Astrocyte of the spinal cord (primary cell): ENCODE measurements around the gene SLFN5.
"Not testable (repeated sequence)": the region's sequence is repeated elsewhere in the genome, so short reads cannot be mapped to it uniquely, and the experiment has no call there.

Source experiments
- DNase-seq: peaks from one replicate; pipeline ENCODE4 v3.0.0; 2011; ENCODE audit warnings: low read depth, low spot score
- H3K4me3 ChIP-seq: 2 replicates; pipeline ENCODE4 v1.5.1; 2011; ENCODE audit warnings: low read depth, mild to moderate bottlenecking, low read length, moderate library complexity
- CTCF ChIP-seq: IDR thresholded peaks from 2 replicates; pipeline ENCODE4 v1.5.1; 2012; ENCODE audit warnings: low read depth, mild to moderate bottlenecking, low read length, inconsistent platforms
- in situ Hi-C: cut with HindIII; loops from 2 replicates; pipeline ENCODE4 v1.10.0; 2017; ENCODE audit warnings: low sequenced_read_pairs

The SLFN5 gene

GRCh38 chr17:35242805-35243560, at the start of gene SLFN5:
TSS of gene SLFN5 (plus strand) at chr17:35243072. CDS start at chr17:35258691, 15,619 bp downstream.
- no peak for TF ChIP-seq CTCF
- H3K4me3 ChIP-seq, result peak within 1 kb of the TSS; percentile 69
- in situ Hi-C loops, result no loop called here
- peak; percentile 93 for DNase-seq

- H3K4me3 ChIP-seq, in situ Hi-C loops, DNase-seq: not testable (repeated sequence)
These were observed 48.9 kb upstream of the SLFN5 start, which contains the start of gene SLC35G3 for GRCh38 chr17:35194001-35194400. TSS of gene SLC35G3 (minus strand) at chr17:35194393. CDS start at chr17:35194307, 86 bp downstream.

- in situ Hi-C loops, H3K4me3 ChIP-seq, DNase-seq: not testable (repeated sequence)
These were observed 47.8 kb upstream of the SLFN5 start for GRCh38 chr17:35195062-35195461.

GRCh38 chr17:35202582-35202981, 40.3 kb upstream of the SLFN5 start:
- H3K4me3 ChIP-seq, in situ Hi-C loops, DNase-seq: not testable (repeated sequence)

GRCh38 chr17:35210741-35211140, 32.1 kb upstream of the SLFN5 start:
- no peak overlapping the region for H3K4me3 ChIP-seq
- in situ Hi-C loops, result no loop called here
- no peak for DNase-seq
- TF ChIP-seq CTCF, result no peak

GRCh38 chr17:35212668-35213067, 30.2 kb upstream of the SLFN5 start:
- in situ Hi-C loops, result no loop called here
- DNase-seq, result no peak
- no peak for TF ChIP-seq CTCF
- H3K4me3 ChIP-seq, result no peak overlapping the region

GRCh38 chr17:35213412-35213940, 29.4 kb upstream of the SLFN5 start:
- no peak for TF ChIP-seq CTCF
- in situ Hi-C loops, result no loop called here
- DNase-seq, result no peak
- no peak overlapping the region for H3K4me3 ChIP-seq

- TF ChIP-seq CTCF, result no peak
- H3K4me3 ChIP-seq, result no peak overlapping the region
- DNase-seq, result no peak
- in situ Hi-C loops, result no loop called here
These were observed 28.7 kb upstream of the SLFN5 start for GRCh38 chr17:35214192-35214591.
